HFF-Myc (cell line): ENCODE measurements around the gene HSF5.

Source experiments
- DNase-seq: peaks from one replicate; pipeline ENCODE4 v3.0.0-alpha.2; 2011; ENCODE audit warnings: low read depth; ENCODE audit errors: extremely low read depth
- H3K4me3 ChIP-seq: replicated peaks from 2 replicates; pipeline ENCODE4 v1.5.1; 2011; ENCODE audit warnings: low read depth, mild to moderate bottlenecking, control low read depth, low read length
- CTCF ChIP-seq: IDR thresholded peaks from 2 replicates; pipeline ENCODE4 v1.5.1; 2012; ENCODE audit warnings: mild to moderate bottlenecking, low read depth, low read length, control low read depth; ENCODE audit errors: missing control alignments

The HSF5 gene

DNA sequence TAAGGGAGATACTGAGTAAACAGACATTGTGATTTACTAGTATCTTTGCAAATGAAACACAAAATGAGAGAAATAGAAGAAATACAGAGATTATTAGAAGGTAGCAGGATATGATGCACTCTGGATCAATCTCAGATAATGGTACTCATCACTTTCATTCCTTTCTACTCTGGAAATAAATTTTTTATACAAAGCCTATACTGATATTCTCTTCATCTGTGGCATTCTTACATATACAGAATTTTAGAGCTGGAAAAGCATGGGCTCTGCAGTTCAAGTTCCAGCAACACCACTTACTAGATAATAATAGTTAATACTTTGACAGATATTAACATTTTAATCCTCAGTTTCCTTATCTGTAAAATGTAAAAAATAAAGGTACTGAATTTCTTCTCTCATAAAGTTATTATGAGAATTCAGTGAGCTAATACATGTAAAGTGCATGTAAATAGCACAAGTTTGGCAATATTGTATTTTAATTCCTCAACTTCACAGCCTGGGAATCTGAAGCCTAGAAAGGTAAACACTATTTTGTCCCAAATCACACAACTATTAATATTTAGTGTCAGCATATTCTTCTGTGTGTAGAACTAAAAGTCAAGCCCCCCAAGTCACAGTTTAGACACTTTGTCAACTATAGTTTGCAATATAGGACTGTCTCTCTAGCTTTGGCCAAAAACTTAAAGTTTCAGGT is 77.3 kb downstream of the HSF5 start:
- TF ChIP-seq CTCF = no peak
- no peak for DNase-seq
- H3K4me3 ChIP-seq = no peak overlapping the region

DNA sequence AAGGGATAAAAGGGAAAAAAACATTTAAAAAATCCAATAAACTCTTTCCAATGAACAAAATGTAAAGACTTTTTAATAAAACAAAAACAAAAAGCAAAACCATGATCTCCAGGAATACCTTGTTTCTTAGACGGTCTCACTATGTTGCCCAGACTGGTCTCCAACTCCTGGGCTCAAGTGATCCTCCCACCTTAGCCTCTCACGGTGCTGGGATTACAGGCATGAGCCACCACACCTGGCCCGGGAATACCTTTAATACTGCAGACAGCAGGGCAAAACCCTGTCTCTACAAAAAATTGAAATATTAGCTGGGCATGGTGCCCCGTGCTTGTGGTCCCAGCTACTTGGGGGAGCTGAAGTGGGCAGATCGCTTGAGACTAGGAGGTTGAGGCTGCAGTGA is 78.8 kb downstream of the HSF5 start:
- TF ChIP-seq CTCF = no peak
- no peak overlapping the region for H3K4me3 ChIP-seq
- DNase-seq = no peak

GRCh38 chr17:58403311-58403710 is 84.9 kb downstream of the HSF5 start:
- no peak for DNase-seq

DNA sequence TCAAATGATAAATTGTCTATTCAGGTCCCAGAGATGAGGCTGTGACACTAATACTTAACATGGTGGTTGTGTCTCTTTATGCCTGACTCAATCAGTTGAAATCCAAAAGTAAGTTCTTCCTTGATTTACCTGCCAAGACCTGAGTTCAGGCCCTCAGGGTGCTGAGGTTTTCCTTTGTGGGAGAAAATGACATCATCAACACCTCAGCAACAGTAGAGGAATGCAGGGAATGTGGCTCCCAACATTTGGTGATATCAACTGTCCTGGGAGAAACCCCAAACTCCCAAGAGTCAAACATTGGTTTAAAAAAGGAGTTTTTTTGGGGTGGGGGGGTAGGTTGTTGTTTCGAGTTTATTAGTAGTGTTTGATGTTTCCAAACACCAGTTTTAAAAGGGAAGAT is 85.5 kb downstream of the HSF5 start:
- no peak for DNase-seq
- no peak for TF ChIP-seq CTCF
- no peak overlapping the region for H3K4me3 ChIP-seq

More at GRCh38 chr17:58403311-58403710, 84.9 kb downstream of the HSF5 start:
- no peak overlapping the region for H3K4me3 ChIP-seq
- no peak for TF ChIP-seq CTCF

- H3K4me3 ChIP-seq = no peak overlapping the region
- TF ChIP-seq CTCF = no peak
- DNase-seq = no peak
Measured at GRCh38 chr17:58402047-58402446, 86.2 kb downstream of the HSF5 start.

GRCh38 chr17:58401287-58401686 is 86.9 kb downstream of the HSF5 start:
- DNase-seq = no peak
- no peak for TF ChIP-seq CTCF
- H3K4me3 ChIP-seq = no peak overlapping the region

- no peak for TF ChIP-seq CTCF
- no peak for DNase-seq
- no peak overlapping the region for H3K4me3 ChIP-seq
Measured at GRCh38 chr17:58400826-58401225, 87.4 kb downstream of the HSF5 start.
